IMR-90 (cell line): ENCODE results near the gene CLEC16A. TPM values are rescaled to one million over a fixed set of nuclear protein-coding genes. Genes with fewer than 3 reads are reported as not detected.

Experiments used
- ATAC-seq: fragments of 200-7000 bp; cut with Tn5 transposase; 2 replicates; pipeline ENCODE4 v1.9.1; 2020; ENCODE audit warnings: low read depth, mild to moderate bottlenecking, moderate library complexity
- BruUV-seq: library from RNA; stranded (reverse); fragments of 400-500 nt; replicated peaks from 2 replicates; lab custom pipeline; 2021; lab: Mats Ljungman, UMichigan
- CTCF ChIA-PET: fragments of 300-600 bp; formaldehyde crosslinking; extraction: SDS; loops from one replicate; lab custom pipeline; 2021; ENCODE audit warnings: antibody characterized with exemption; lab: Yijun Ruan, JAX
- POLR2A ChIA-PET: fragments of 300-600 bp; sonication (Branson Sonifier 250); formaldehyde crosslinking; loops from one replicate; lab custom pipeline; 2022; ENCODE audit warnings: antibody characterized with exemption; ENCODE audit not compliant: unreplicated experiment; lab: Charles Lee
- DNase-seq: peaks from one replicate; pipeline ENCODE4 v3.0.0; 2013
- H2AFZ ChIP-seq: replicated peaks from 2 replicates; pipeline ENCODE3; 2013; ENCODE audit warnings: low read length, mild to moderate bottlenecking; ENCODE audit not compliant: poor library complexity
- H2AK5ac ChIP-seq: 2 replicates; pipeline ENCODE4 v1.6.1; 2013; ENCODE audit warnings: low read depth, low read length, inconsistent platforms
- H2AK9ac ChIP-seq: replicated peaks from 2 replicates; pipeline ENCODE3; 2013; ENCODE audit warnings: mild to moderate bottlenecking, low read depth, low read length, moderate library complexity; ENCODE audit not compliant: poor library complexity
- H2BK120ac ChIP-seq: 2 replicates; pipeline ENCODE4 v1.6.1; 2013; ENCODE audit warnings: low read depth, low read length, inconsistent platforms
- H2BK15ac ChIP-seq: 3 replicates; pipeline ENCODE4 v1.6.1; 2013; ENCODE audit warnings: low read depth, low read length, inconsistent platforms
- H2BK20ac ChIP-seq: 2 replicates; pipeline ENCODE4 v1.6.1; 2013; ENCODE audit warnings: low read depth, mild to moderate bottlenecking, inconsistent platforms, low read length, moderate library complexity
- H2BK5ac ChIP-seq: 2 replicates; pipeline ENCODE4 v1.6.1; 2013; ENCODE audit warnings: mild to moderate bottlenecking, low read depth, low read length, inconsistent platforms; ENCODE audit not compliant: poor library complexity, severe bottlenecking
- H3K14ac ChIP-seq: replicated peaks from 2 replicates; pipeline ENCODE4 v1.6.1; 2013; ENCODE audit warnings: low read depth, low read length, inconsistent platforms
- H3K18ac ChIP-seq: 2 replicates; pipeline ENCODE4 v1.6.1; 2013; ENCODE audit warnings: low read depth, low read length, control low read depth
- H3K23ac ChIP-seq: 2 replicates; pipeline ENCODE4 v1.6.1; 2013; ENCODE audit warnings: low read depth, low read length, inconsistent platforms
- H3K27ac ChIP-seq: 2 replicates; pipeline ENCODE4 v1.5.1; 2013; ENCODE audit warnings: mild to moderate bottlenecking, control low read depth, low read length; ENCODE audit not compliant: insufficient read depth
- H3K27me3 ChIP-seq: 2 replicates; pipeline ENCODE4 v1.6.1; 2013; ENCODE audit warnings: low read length; ENCODE audit not compliant: control insufficient read depth, insufficient read depth
- H3K36me3 ChIP-seq: 2 replicates; pipeline ENCODE4 v1.6.1; 2013; ENCODE audit warnings: low read length, mixed read lengths; ENCODE audit not compliant: control insufficient read depth, insufficient read depth
- H3K4ac ChIP-seq: 2 replicates; pipeline ENCODE4 v1.6.1; 2013; ENCODE audit warnings: low read depth, low read length, inconsistent platforms
- H3K4me1 ChIP-seq: 2 replicates; pipeline ENCODE4 v1.6.1; 2013; ENCODE audit warnings: low read length, mixed read lengths; ENCODE audit not compliant: control insufficient read depth, insufficient read depth
- H3K4me2 ChIP-seq: 2 replicates; pipeline ENCODE4 v1.6.1; 2013; ENCODE audit warnings: low read depth, mild to moderate bottlenecking, control low read depth, low read length, moderate library complexity
- H3K4me3 ChIP-seq: 2 replicates; pipeline ENCODE4 v1.5.1; 2013; ENCODE audit warnings: low read depth, mild to moderate bottlenecking, control low read depth, low read length, moderate library complexity; ENCODE audit not compliant: insufficient read depth
- H3K56ac ChIP-seq: 2 replicates; pipeline ENCODE4 v1.6.1; 2013; ENCODE audit warnings: low read length, inconsistent platforms; ENCODE audit not compliant: insufficient read depth; ENCODE audit errors: extremely low read depth
- H3K79me1 ChIP-seq, 2 experiments: 2 replicates each; pipeline ENCODE4 v1.6.1; 2013; ENCODE audit warnings: low read length in 2 of 2, inconsistent platforms in 1 of 2, low read depth in 1 of 2
- H3K9ac ChIP-seq: 2 replicates; pipeline ENCODE4 v1.6.1; 2013; ENCODE audit warnings: low read depth, low read length, control low read depth
- H3K9me1 ChIP-seq: 2 replicates; pipeline ENCODE4 v1.6.1; 2013; ENCODE audit warnings: low read length, inconsistent platforms; ENCODE audit not compliant: insufficient read depth
- H3K9me3 ChIP-seq: 2 replicates; pipeline ENCODE4 v1.6.1; 2013; ENCODE audit warnings: low read length; ENCODE audit not compliant: control insufficient read depth, insufficient read depth
- H4K20me1 ChIP-seq: 2 replicates; pipeline ENCODE4 v1.6.1; 2013; ENCODE audit warnings: low read length, inconsistent platforms; ENCODE audit not compliant: insufficient read depth
- H4K5ac ChIP-seq: 2 replicates; pipeline ENCODE4 v1.6.1; 2013; ENCODE audit warnings: mild to moderate bottlenecking, low read depth, low read length, control low read depth
- H4K8ac ChIP-seq, 2 experiments: 2 replicates each; pipeline ENCODE4 v1.6.1; 2013; ENCODE audit warnings: low read depth in 2 of 2, low read length in 2 of 2, control low read depth in 1 of 2, inconsistent platforms in 1 of 2
- H4K91ac ChIP-seq: 2 replicates; pipeline ENCODE4 v1.6.1; 2013; ENCODE audit warnings: low read depth, low read length, inconsistent platforms; ENCODE audit not compliant: insufficient read depth
- MAFK ChIP-seq: IDR thresholded peaks from 2 replicates; pipeline ENCODE4 v1.6.1; 2012; ENCODE audit warnings: low read depth, low read length, improper control_type of control experiment
- MAZ ChIP-seq: IDR thresholded peaks from 2 replicates; pipeline ENCODE4 v1.6.1; 2012; ENCODE audit warnings: low read depth, mild to moderate bottlenecking, low read length, improper control_type of control experiment, moderate library complexity, borderline replicate concordance
- NFE2L2 ChIP-seq: fragments of 150-350 bp; IDR thresholded peaks from 2 replicates; pipeline ENCODE4 v1.6.1; 2016; ENCODE audit warnings: low read depth, mild to moderate bottlenecking, low read length
- SMC3 ChIP-seq: fragments of 150-350 bp; IDR thresholded peaks from 2 replicates; pipeline ENCODE4 v1.6.1; 2016; ENCODE audit warnings: low read depth, mild to moderate bottlenecking, antibody characterized with exemption, low read length, moderate library complexity
- WGBS, 2 experiments: methylation state at CpG; one replicate each; pipeline versions ENCODE4 v1.1.5 to v1.1.7; 2013; ENCODE audit warnings: missing lambda C conversion rate in 2 of 2; ENCODE audit not compliant: insufficient read length in 1 of 2; ENCODE audit errors: extremely low coverage in 2 of 2; 5-methylcytosine and 5-hydroxymethylcytosine counted together
- dilution Hi-C: fragments of 300-500 bp; cut with HindIII; formaldehyde crosslinking; loops from one replicate; pipeline ENCODE4 v1.14.3; 2018; ENCODE audit warnings: low sequenced_read_pairs; ENCODE audit not compliant: unreplicated experiment
- in situ Hi-C: fragments of 300-500 bp; cut with MboI; formaldehyde crosslinking; loops from 3 replicates; pipeline ENCODE4 v1.14.3; 2019; ENCODE audit warnings: low sequenced_read_pairs, inconsistent platforms, mixed read lengths
- intact Hi-C: fragments of 100-400 bp; cut with micrococcal nuclease; formaldehyde crosslinking; loops from 2 replicates; pipeline ENCODE4 v1.10.0; 2022
- polyA plus RNA-seq, 3 experiments: library from polyadenylated mRNA; depleted of rRNA; stranded (reverse); fragments of >200 nt; gene quantifications; 2 replicates each; pipeline ENCODE4 v1.2.3, GENCODE V29; 2012; ENCODE audit warnings: low replicate concordance in 1 of 3
- total RNA-seq: library from RNA; depleted of rRNA; stranded (reverse); fragments of >200 nt; gene quantifications from 2 replicates; pipeline ENCODE4 v1.2.3, GENCODE V29; 2012

CLEC16A gene
- total and polyA plus RNA-seq, 2 of the 4 experiments (the other 2 are of a cell fraction), result 15.9 to 16.5 TPM

DNA sequence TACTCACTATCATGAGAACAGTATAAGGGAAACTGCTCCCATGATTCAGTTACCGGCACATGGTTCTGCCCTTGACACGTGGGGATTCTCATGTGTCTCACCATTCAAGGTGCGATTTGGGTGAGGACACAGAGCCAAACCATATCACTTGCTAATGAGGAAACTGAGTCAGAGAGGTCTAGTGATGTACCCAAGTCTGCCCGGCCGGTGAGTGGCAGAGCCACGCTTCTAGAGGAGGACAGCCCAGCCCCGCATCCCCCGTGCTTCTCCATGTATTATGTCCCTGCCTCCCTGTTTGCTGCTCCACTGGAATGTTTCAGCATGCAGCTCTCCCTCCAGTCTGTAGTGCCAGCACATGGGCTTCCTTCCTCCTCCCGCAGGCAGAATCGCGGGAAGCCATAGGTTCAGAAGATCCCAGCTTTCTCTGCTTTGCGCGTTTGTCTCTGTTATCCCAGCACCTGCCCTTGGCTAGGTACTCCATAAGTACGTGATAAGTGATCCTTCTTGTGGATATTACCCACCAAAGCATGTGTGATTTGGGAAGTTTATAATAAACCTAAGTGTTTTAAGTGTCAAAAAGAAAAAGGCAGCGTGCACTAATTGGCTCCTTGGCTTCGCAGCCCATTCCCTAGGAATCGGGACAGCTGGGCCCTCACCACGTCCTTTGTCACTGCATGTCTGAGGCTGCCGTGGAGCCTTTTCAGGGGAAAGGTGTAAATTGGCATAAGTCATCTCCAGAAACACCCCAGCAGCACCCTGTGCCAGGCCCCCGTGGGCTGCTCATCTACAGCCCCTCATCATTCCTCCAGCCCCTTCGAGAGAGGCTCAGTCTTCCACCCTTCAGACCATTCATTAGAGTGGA lies 103.8 kb downstream of the CLEC16A start (continued):
- TF ChIP-seq MAFK (no peak), SMC3 (no peak)

GRCh38 chr16:11049396-11050059 lies 105.2 kb downstream of the CLEC16A start:
- Histone ChIP-seq H4K91ac (peak overlapping the region; percentile 73), H3K18ac (peak overlapping the region; percentile 82), H3K9me3 (no peaks in the 10 kb centered on the region), H3K4me1 (peaks cover 23% of the 10 kb centered on the region), H2AK9ac (peak overlapping the region; percentile 30), H4K20me1 (no peaks in the 10 kb centered on the region), H4K5ac (peak overlapping the region; percentile 65), H2AK5ac (peak overlapping the region; percentile 68; the same call in 1 of the 2 replicates), H3K4ac (peak overlapping the region; percentile 85), H3K56ac (no peak overlapping the region), H3K27me3 (no peaks in the 10 kb centered on the region), H3K79me1 (peaks cover 3 to 21% of the 10 kb centered on the region in 2 experiments; a peak in 1 of 4 replicates), H3K36me3 (peaks cover 21% of the 10 kb centered on the region), H3K4me3 (no peak overlapping the region), H2AFZ (no peak overlapping the region), H2BK5ac (no peak overlapping the region), H3K4me2 (no peak overlapping the region), H4K8ac (peak overlapping the region in 1 of 2 experiments; percentile 62; a peak in 2 of 4 replicates), H3K14ac (peak overlapping the region; percentile 53; the same call in 1 of the 2 replicates), H2BK15ac (peak overlapping the region; percentile 53; the same call in 1 of the 3 replicates), H2BK120ac (peak overlapping the region; percentile 36), H3K23ac (no peak overlapping the region; the same call in 1 of the 2 replicates), H3K9ac (no peak overlapping the region), H3K27ac (peak overlapping the region; percentile 20; the same call in 1 of the 2 replicates), H2BK20ac (0 out of 2 replicates have a peak overlapping the region, but pooled peaks have one; percentile 38), H3K9me1 (peaks cover 30% of the 10 kb centered on the region)
- in situ Hi-C loops, result no loop called here
- WGBS, 2 experiments, result 100% methylated on average over 1 of the region's 3 CpGs; no CpG with 5 or more reads in 1 of the 2 experiments
- no peak for ATAC-seq
- intact Hi-C loops, result no loop called here
- DNase-seq, result no peak
- TF ChIP-seq MAZ, result no peak
- TF ChIP-seq NFE2L2, result no peak
- CTCF ChIA-PET, result no interaction called here
- dilution Hi-C loops, result no loop called here
- no TSS peak for BruUV-seq
- POLR2A ChIA-PET, result no interaction called here
